Large intestine (tissue), 3 donors: ENCODE results near the gene RFXANK. TPM values are rescaled to one million over a fixed set of nuclear protein-coding genes. Genes with fewer than 3 reads are reported as not detected.

Source experiments
- DNase-seq, 2 donors: peaks; one replicate each; pipeline versions ENCODE4 v3.0.0 to v3.0.0-alpha.2; 2013
- H3K27ac ChIP-seq: one replicate; pipeline ENCODE4 v1.5.1; 2013; ENCODE audit warnings: low read length
- H3K27me3 ChIP-seq: 2 replicates; pipeline ENCODE4 v1.6.1; 2013; ENCODE audit warnings: low read length; ENCODE audit not compliant: control insufficient read depth, insufficient read depth
- H3K36me3 ChIP-seq: 2 replicates; pipeline ENCODE4 v1.6.1; 2013; ENCODE audit warnings: low read length; ENCODE audit not compliant: control insufficient read depth, insufficient read depth
- H3K4me1 ChIP-seq: one replicate; pipeline ENCODE4 v1.6.1; 2013; ENCODE audit warnings: low read length; ENCODE audit not compliant: control insufficient read depth, insufficient read depth
- H3K4me3 ChIP-seq: one replicate; pipeline ENCODE4 v1.5.1; 2013; ENCODE audit warnings: low read length
- H3K9me3 ChIP-seq: one replicate; pipeline ENCODE4 v1.6.1; 2013; ENCODE audit warnings: mild to moderate bottlenecking, low read depth, low read length, moderate library complexity; ENCODE audit not compliant: control insufficient read depth
- WGBS: methylation state at CpG from one replicate; pipeline ENCODE4 v1.1.5; 2013; ENCODE audit warnings: low lambda C conversion rate; ENCODE audit not compliant: insufficient coverage; 5-methylcytosine and 5-hydroxymethylcytosine counted together
- polyA plus RNA-seq: library from polyadenylated mRNA; unstranded; fragments of 120-200 nt; gene quantifications from one replicate; pipeline ENCODE4 v1.2.1, GENCODE V29; 2013

The RFXANK gene
- polyA plus RNA-seq, 1 donor, result 58.5 TPM

- Histone ChIP-seq H3K27me3 (peaks cover 21% of the 10 kb centered on the region), H3K4me1 (peaks cover under 1% of the 10 kb centered on the region), H3K4me3 (no peak overlapping the region), H3K9me3 (peaks cover under 1% of the 10 kb centered on the region), H3K27ac (no peak overlapping the region), H3K36me3 (no peaks in the 10 kb centered on the region)
- WGBS, result no CpG with 5 or more reads among the region's 3 CpGs
- DNase-seq, result no peak
These were observed 37.6 kb downstream of the RFXANK start for GRCh38 chr19:19229701-19230100.

- H3K9me3 ChIP-seq, result peaks cover 7% of the 10 kb centered on the region
These were observed 38.9 kb downstream of the RFXANK start for GRCh38 chr19:19230999-19231398.

GRCh38 chr19:19232261-19232721, 40.2 kb downstream of the RFXANK start:
- Histone ChIP-seq H3K9me3 (peaks cover 7% of the 10 kb centered on the region), H3K27ac (no peak overlapping the region), H3K27me3 (peaks cover 7% of the 10 kb centered on the region), H3K4me1 (no peaks in the 10 kb centered on the region), H3K36me3 (no peaks in the 10 kb centered on the region), H3K4me3 (no peak overlapping the region)
- no peak for DNase-seq
- 86% methylated on average over 2 of the region's 19 CpGs for WGBS

More at GRCh38 chr19:19230999-19231398, 38.9 kb downstream of the RFXANK start:
- Histone ChIP-seq H3K36me3 (no peaks in the 10 kb centered on the region), H3K27me3 (peaks cover 14% of the 10 kb centered on the region), H3K4me3 (no peak overlapping the region), H3K27ac (no peak overlapping the region), H3K4me1 (no peaks in the 10 kb centered on the region)
- DNase-seq, result no peak
- WGBS, result no CpG with 5 or more reads among the region's 9 CpGs

- H3K27ac ChIP-seq, result no peak overlapping the region
- no peak overlapping the region for H3K4me3 ChIP-seq
- H3K9me3 ChIP-seq, result peaks cover 7% of the 10 kb centered on the region
- H3K36me3 ChIP-seq, result no peaks in the 10 kb centered on the region
- no peaks in the 10 kb centered on the region for H3K4me1 ChIP-seq
- no peaks in the 10 kb centered on the region for H3K27me3 ChIP-seq
- DNase-seq, result no peak
- no CpG with 5 or more reads among the region's 2 CpGs for WGBS
These were observed 42.3 kb downstream of the RFXANK start for GRCh38 chr19:19234220-19234816.

- H3K27me3 ChIP-seq, result no peaks in the 10 kb centered on the region
- H3K27ac ChIP-seq, result no peak overlapping the region
- no peak for DNase-seq
- H3K36me3 ChIP-seq, result no peaks in the 10 kb centered on the region
- H3K4me3 ChIP-seq, result no peak overlapping the region
- H3K4me1 ChIP-seq, result no peaks in the 10 kb centered on the region
- H3K9me3 ChIP-seq, result peaks cover 7% of the 10 kb centered on the region
These were observed 44.1 kb downstream of the RFXANK start for GRCh38 chr19:19236173-19236572.

- WGBS, result 72% methylated on average over 2 of the region's 18 CpGs
- Histone ChIP-seq H3K9me3 (peaks cover 7% of the 10 kb centered on the region), H3K27ac (no peak overlapping the region), H3K4me3 (no peak overlapping the region), H3K27me3 (no peaks in the 10 kb centered on the region), H3K36me3 (no peaks in the 10 kb centered on the region), H3K4me1 (no peaks in the 10 kb centered on the region)
- DNase-seq, result no peak
These were observed 46.3 kb downstream of the RFXANK start for GRCh38 chr19:19238126-19238894.

- H3K27me3 ChIP-seq, result no peaks in the 10 kb centered on the region
- no peaks in the 10 kb centered on the region for H3K36me3 ChIP-seq
- no peaks in the 10 kb centered on the region for H3K4me1 ChIP-seq
- H3K4me3 ChIP-seq, result no peak overlapping the region
- H3K9me3 ChIP-seq, result peaks cover 7% of the 10 kb centered on the region
- DNase-seq, result no peak
- no peak overlapping the region for H3K27ac ChIP-seq
These were observed 47.6 kb downstream of the RFXANK start for GRCh38 chr19:19239675-19240074.

GRCh38 chr19:19240476-19240875, 48.4 kb downstream of the RFXANK start:
- Histone ChIP-seq H3K9me3 (no peaks in the 10 kb centered on the region), H3K27me3 (no peaks in the 10 kb centered on the region), H3K36me3 (no peaks in the 10 kb centered on the region), H3K27ac (no peak overlapping the region), H3K4me1 (no peaks in the 10 kb centered on the region), H3K4me3 (no peak overlapping the region)
- DNase-seq, result no peak
- no CpG with 5 or more reads among the region's 9 CpGs for WGBS

GRCh38 chr19:19250196-19250801, 58.2 kb downstream of the RFXANK start:
- DNase-seq, result no peak
- no peaks in the 10 kb centered on the region for H3K36me3 ChIP-seq
- no peak overlapping the region for H3K27ac ChIP-seq
- H3K27me3 ChIP-seq, result peaks cover 34% of the 10 kb centered on the region
- H3K4me3 ChIP-seq, result no peak overlapping the region
- WGBS, result no CpG with 5 or more reads among the region's 5 CpGs
- no peaks in the 10 kb centered on the region for H3K4me1 ChIP-seq
- H3K9me3 ChIP-seq, result no peaks in the 10 kb centered on the region
